ENCODE measurements around the gene PLXNB3.

PLXNB3 gene

DNA sequence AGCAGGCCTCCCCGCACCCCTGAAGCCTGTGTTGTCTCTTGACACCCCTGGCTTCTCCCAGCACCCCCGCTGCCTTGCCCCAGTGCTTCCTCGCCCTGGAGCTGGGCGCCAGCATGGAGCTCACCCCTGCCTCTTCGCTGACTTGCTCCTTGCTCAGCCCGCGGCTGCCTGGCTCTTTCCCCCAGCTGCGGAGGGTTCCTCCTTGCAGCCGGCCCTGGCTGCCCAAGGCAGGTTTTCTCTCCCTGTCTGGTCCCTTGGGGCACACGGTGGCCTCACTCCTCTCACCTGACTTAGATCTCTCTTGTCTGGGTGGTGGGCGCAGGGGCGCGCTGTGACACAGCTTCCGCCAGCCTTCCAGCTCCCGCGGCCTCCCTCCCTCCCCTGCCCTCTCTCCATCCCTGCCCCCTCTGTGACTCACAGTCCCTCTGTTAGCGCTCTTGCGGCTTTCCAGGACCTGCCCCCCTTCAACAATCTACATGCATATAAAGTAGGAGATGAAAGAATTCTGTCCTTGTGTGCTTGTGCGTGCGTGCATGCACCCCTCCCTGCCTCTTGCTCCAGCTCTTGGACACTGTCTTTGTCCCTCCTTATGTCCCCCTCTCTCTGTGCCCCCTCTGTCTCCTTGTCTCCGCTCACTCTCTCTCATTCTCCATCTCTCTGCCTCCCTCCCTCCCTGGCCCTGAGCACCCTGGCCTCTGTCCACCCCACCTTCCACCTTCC lies 2.2 kb downstream of the PLXNB3 start:
- H3K27me3 ChIP-seq (ENCODE audit: control insufficient read depth, insufficient read depth, low read length), result no peaks in the 10 kb centered on the region
- no peak overlapping the region for H3K4me2 ChIP-seq (ENCODE audit: low read length)
- TF ChIP-seq, protein P1, sequence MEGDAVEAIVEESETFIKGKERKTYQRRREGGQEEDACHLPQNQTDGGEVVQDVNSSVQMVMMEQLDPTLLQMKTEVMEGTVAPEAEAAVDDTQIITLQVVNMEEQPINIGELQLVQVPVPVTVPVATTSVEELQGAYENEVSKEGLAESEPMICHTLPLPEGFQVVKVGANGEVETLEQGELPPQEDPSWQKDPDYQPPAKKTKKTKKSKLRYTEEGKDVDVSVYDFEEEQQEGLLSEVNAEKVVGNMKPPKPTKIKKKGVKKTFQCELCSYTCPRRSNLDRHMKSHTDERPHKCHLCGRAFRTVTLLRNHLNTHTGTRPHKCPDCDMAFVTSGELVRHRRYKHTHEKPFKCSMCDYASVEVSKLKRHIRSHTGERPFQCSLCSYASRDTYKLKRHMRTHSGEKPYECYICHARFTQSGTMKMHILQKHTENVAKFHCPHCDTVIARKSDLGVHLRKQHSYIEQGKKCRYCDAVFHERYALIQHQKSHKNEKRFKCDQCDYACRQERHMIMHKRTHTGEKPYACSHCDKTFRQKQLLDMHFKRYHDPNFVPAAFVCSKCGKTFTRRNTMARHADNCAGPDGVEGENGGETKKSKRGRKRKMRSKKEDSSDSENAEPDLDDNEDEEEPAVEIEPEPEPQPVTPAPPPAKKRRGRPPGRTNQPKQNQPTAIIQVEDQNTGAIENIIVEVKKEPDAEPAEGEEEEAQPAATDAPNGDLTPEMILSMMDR (IDR thresholded peaks at IDR 0.05), result no peak
- H3K79me2 ChIP-seq, result no peaks in the 10 kb centered on the region
- no peak overlapping the region for H2AFZ ChIP-seq
- no peak overlapping the region for H3K4me3 ChIP-seq (ENCODE audit: low read depth, low read length)
- no peak overlapping the region for H3K9ac ChIP-seq
- no peaks in the 10 kb centered on the region for H3K36me3 ChIP-seq (ENCODE audit: control insufficient read depth, insufficient read depth, low read length)
- no peaks in the 10 kb centered on the region for H3K9me3 ChIP-seq (ENCODE audit: control insufficient read depth, low read length)
- no peaks in the 10 kb centered on the region for H3K4me1 ChIP-seq
- H3K27ac ChIP-seq, result no peak overlapping the region

- H2AFZ ChIP-seq, result no peak overlapping the region
- no peaks in the 10 kb centered on the region for H3K4me1 ChIP-seq
- no peaks in the 10 kb centered on the region for H3K79me2 ChIP-seq
- TF ChIP-seq, protein P1 (IDR thresholded peaks at IDR 0.05), result no peak
- H3K4me3 ChIP-seq (ENCODE audit: low read depth, low read length), result no peak overlapping the region
- no peaks in the 10 kb centered on the region for H3K27me3 ChIP-seq (ENCODE audit: control insufficient read depth, insufficient read depth, low read length)
- no peak overlapping the region for H3K4me2 ChIP-seq (ENCODE audit: low read length)
- H3K36me3 ChIP-seq (ENCODE audit: control insufficient read depth, insufficient read depth, low read length), result no peaks in the 10 kb centered on the region
- H3K9me3 ChIP-seq (ENCODE audit: control insufficient read depth, low read length), result no peaks in the 10 kb centered on the region
- no peak overlapping the region for H3K9ac ChIP-seq
- H3K27ac ChIP-seq, result no peak overlapping the region
These were observed 3.0 kb downstream of the PLXNB3 start for GRCh38 chrX:153766871-153767673.

DNA sequence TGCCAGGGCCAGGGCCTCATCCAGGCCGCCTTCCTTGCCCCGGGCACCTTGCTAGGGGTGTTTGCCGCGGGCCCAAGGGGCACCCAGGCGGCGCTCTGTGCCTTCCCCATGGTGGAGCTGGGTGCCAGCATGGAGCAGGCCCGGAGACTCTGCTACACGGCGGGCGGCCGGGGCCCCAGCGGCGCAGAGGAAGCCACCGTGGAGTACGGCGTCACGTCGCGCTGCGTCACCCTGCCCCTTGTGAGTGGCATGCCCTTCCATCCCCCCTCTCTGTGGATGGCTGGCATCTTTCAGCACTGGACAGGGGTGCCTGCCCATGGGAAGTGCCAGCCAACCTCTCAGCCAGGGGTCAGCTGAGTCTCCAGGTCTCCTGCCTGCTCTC lies 3.6 kb downstream of the PLXNB3 start:
- H3K27ac ChIP-seq, result no peak overlapping the region
- no peaks in the 10 kb centered on the region for H3K27me3 ChIP-seq (ENCODE audit: control insufficient read depth, insufficient read depth, low read length)

DNA sequence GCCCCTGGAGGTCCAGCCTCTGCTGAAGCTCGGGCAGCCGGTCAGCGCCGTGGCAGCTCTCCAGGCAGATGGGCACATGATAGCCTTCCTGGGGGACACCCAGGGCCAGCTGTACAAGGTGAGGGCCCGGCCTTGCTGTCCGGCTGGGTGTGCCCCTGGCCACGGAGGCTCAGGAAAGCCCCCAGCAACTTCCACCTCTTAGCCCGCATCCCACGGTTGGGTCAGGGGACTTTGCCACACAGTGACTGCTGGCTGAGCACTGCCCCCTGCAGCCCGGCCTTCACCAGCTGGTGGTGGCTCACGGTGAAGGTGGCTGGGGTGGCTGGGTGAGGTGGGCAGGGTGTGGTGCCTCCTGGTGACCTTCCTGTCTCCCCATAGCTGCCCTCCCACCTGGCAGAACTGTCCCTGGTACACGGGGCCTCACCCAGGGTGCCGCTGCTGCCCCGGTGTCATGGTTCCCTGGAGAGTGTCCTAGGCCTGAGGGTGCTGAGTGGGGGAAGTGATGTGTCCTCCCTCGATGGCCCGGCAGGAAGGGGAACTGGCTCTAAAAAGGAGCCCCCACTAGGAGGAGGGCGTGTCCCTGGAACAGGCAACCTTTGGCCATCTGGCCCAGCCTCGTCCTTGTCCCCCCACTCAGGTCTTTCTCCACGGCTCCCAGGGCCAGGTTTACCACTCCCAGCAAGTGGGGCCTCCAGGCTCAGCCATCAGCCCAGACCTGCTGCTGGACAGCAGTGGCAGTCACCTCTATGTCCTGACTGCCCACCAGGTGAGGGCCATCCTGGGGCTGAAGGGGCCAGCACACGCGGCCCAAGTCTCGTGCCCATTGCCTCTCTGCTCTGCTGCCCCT lies 4.5 kb downstream of the PLXNB3 start:
- Histone ChIP-seq H3K9me3 (ENCODE audit: control insufficient read depth, low read length) (no peaks in the 10 kb centered on the region), H3K4me2 (ENCODE audit: low read length) (no peak overlapping the region), H2AFZ (no peak overlapping the region), H3K36me3 (ENCODE audit: control insufficient read depth, insufficient read depth, low read length) (no peaks in the 10 kb centered on the region), H3K9ac (no peak overlapping the region), H3K4me3 (ENCODE audit: low read depth, low read length) (no peak overlapping the region), H3K27ac (no peak overlapping the region), H3K79me2 (no peaks in the 10 kb centered on the region), H3K4me1 (no peaks in the 10 kb centered on the region), H3K27me3 (ENCODE audit: control insufficient read depth, insufficient read depth, low read length) (no peaks in the 10 kb centered on the region)
- TF ChIP-seq, protein P1 (IDR thresholded peaks at IDR 0.05), result no peak

More for the DNA sequence above, 3.6 kb downstream of the PLXNB3 start:
- Histone ChIP-seq H2AFZ (no peak overlapping the region), H3K9ac (no peak overlapping the region), H3K36me3 (ENCODE audit: control insufficient read depth, insufficient read depth, low read length) (no peaks in the 10 kb centered on the region), H3K79me2 (no peaks in the 10 kb centered on the region), H3K4me2 (ENCODE audit: low read length) (no peak overlapping the region), H3K9me3 (ENCODE audit: control insufficient read depth, low read length) (no peaks in the 10 kb centered on the region), H3K4me1 (no peaks in the 10 kb centered on the region), H3K4me3 (ENCODE audit: low read depth, low read length) (no peak overlapping the region)
- TF ChIP-seq, protein P1 (IDR thresholded peaks at IDR 0.05), result no peak

All from parathyroid adenoma (tissue), 2 donors.